AG08396 (cell line): ENCODE data around the gene CCDC136.

Source experiments
- DNase-seq: peaks from one replicate; pipeline ENCODE4 v3.0.0; 2012; ENCODE audit warnings: low spot score, mixed read lengths

The CCDC136 gene

DNA sequence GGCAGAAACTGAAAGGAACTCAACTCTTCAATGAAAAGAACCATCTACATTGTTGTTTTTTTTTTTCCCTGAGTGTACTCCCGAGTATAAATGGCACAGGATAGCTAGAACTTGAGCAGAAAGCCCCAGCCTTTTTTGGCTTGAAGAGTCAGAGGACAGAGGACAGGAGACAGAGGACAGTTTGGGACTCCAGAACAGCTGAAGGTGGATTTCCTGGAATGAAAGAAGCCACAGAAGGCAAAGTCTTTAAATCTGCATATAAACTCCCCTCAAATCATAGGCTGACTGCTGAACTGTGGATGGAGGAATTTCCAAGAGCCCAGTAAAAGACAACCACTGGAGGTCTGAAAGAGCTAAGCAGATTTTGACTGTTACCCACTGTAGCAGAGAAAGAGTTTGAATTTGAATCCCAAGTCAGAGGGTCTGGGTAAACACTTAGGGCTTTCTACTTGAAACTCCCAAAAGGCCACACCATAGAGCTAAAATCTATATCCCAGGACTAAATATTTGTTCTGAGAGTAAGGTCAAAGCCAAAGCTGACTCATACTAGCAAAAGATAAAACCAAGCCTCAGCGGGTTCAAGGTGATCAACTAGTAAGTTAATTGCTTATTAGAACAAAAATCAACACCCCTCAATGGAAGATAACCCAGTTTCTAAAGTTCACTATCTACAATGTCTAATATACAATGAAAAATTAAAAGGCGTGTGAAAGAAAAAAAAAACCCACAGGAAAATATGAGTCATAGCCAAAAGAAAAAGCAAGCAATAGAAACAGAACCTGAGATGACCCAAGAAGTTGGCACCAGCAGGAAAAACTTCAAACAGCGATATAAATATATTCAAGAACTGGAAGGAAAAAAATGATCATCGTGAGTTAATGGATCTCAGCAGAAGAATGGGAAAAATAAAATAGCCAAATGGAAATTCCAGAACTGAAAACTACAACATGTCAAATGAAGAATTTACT, 14.3 kb upstream of the CCDC136 start:
- DNase-seq, result no peak

DNA sequence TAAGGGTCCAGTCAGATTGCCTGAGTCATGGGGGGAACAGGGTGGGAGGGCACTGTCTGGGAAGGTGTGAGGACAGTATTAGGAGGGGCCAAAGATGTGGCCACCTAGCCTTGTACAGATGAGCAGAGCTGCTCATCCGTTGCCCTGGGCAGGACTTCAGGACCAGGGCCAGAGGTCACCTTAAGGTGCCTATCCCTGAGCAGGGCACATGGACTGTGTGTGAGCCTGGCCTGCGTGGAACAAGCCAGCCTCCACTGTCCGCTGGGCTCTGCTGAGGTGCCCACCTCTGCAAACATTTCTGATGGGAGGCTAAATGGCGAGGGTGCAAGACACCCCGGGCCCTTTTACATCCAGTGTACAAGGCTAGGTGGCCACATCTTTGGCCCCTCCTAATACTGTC, 12.8 kb upstream of the CCDC136 start:
- DNase-seq, result no peak

DNA sequence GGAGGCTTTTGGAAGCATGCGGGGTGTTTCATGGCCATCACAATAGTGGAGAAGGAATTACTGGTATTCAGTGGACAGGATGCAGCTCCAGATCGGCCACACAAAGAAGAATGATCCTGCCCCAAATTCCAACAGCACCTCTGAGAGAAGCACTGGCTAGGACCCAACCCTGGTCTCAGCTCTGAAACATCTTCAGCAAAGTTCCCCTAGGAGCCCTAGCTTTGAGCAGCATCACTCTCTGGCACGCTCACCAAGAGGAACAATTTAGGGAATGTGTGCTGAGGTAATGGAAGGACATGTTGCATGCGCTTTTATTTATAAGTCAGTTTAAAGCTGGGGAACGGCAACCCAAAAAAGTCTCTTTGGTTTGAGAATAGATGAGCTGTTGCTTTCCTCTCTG, 10.6 kb upstream of the CCDC136 start:
- peak; percentile 76 for DNase-seq

DNA sequence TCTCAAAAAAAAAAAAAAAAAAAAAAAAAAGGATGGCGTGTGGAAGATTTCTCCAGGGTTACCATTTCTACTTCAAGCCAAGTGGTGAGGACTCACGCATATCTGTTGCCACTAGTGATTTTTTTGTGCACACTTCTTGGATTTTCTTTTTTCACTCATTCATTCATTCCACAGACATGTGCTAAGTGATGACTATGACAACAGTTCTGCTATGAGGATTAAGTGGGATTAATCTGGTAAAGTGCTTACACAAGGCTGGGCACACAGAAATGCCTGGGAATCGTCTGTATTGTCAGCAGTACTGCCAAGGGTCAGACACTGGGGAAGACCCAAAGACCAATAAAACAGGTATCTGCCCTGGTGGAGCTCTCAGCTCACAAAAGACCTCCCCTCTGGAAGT, 9.9 kb upstream of the CCDC136 start:
- no peak for DNase-seq

DNA sequence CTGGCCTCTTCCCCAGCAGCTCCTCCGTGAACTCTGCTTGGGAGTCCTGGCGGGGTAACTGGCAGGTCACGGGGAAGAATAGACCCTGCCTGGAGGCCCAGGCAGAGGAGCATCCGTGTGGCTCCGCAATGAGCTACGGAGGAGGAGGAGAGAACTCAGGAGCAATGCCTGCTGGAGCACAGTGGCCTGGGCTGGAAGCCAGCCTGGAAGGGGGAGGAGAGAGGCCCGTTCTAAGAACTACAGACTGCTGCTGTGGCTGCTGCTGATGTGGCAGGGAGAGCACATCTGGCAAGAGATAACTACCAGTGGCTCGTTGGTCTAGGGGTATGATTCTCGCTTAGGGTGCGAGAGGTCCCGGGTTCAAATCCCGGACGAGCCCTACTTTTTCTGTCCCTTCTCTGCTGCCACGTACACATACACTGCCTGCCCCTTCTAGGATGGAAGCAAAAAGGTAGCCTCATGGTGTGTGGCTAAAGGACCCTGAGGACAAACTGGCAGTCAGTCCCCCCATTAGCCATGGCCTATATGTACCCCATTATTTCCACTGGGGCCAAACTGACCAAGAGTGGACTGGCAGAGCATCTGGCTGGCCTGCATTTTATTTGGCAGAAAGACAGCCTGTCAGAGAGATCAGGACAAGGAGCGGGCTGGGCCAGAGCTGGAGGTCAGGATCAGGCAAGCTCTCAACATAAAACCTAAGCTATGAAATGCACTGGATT, 8.5 kb upstream of the CCDC136 start:
- DNase-seq, result peak; percentile 80

DNA sequence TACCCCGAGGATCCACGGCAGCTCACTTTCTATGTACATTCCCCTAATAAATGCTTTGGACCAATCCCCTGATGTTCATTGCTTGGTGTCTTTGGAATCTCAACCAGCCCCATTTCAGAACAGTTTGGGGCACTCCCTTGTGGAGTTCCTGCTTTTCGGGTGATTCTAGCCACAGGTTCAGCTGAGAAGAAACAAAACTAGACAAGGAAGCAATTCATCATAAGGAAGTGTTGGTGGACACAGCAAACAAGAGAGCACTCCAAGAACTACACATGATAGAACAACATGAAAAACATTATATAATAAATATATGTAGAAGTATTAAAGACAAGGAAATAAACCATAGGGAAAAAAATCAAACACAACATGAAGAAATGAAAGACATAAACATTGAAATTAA, 6.0 kb upstream of the CCDC136 start:
- no peak for DNase-seq

DNA sequence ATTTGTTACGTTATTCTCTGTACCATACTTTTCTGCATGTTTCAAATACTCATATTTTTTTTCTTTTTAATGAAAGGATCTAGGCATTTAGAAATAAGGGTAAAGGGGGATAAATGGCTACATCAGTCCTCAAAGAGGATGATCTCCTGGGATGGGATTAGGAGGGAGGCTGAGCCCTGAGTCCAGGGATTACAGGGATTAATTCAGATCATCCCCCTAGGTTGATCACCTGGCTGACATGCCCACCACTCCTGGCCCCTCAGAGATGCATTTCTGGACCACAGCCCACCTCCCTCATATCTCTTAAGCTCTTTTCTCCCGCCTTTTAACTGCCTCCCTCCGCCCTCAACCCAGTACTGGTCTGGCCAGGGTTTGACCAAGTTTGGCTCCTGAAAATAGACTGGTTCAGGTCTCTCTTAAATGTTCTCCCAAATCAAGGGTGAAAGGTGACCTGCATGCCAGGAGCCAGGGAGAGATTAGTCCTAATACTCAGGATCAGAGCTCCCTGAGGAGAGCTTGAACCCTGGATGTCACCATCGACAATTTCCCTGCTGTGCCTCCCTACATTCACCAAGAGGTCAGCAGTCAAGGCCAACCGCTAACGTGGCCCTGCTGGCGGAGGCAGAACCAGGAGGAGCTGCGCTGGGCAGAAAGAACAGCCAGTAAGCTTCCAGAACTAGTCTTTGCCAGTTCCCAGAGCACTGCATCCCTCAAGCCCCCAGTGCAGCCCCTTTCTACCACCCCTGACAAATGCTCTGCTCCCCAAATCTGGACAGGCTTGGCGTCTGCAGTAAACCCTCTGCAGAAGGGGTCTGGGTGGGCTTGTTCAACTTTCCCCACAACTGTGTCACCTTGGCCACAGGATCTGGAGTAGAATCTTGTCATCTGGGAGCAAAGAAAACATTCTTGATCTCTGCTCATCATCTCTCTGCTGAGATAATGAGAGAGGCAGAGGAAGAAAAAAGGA, 3.0 kb upstream of the CCDC136 start:
- no peak for DNase-seq

DNA sequence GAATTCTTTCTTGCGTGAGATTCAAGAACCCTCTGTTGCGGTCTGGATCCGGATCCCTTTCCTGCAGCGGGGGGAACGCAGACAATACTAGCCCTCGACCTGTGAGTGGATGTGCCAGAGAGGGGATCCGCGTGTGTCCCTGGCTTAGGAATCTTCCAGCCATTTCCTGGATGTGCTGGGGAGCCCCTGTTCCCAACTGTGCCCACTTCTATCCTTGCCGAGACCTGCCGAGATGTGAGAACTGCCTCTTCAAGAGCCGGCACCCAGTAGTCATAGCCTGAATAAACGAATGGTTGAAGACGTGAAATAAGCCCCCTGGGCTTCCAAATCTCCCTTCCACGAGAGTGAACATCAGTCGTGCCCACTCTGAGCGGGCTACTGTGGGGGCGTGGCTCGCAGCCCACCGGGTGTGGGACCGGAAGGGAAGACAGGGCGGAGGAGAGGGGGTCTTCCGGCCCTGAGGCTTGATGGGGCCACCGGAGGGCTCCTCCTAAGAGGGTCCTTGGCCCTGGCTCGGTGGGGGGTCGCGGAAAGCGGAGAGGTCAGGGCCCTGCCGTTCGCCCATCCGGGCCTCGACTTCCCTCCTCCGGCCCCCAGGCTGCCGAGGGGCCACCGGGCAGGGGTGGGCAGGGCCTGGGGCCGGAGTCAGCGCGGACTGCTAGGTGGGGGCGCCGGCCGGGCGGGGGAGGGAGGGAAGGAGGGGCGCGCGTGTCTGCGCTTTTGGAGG, 1.3 kb upstream of the CCDC136 start:
- no peak for DNase-seq

DNA sequence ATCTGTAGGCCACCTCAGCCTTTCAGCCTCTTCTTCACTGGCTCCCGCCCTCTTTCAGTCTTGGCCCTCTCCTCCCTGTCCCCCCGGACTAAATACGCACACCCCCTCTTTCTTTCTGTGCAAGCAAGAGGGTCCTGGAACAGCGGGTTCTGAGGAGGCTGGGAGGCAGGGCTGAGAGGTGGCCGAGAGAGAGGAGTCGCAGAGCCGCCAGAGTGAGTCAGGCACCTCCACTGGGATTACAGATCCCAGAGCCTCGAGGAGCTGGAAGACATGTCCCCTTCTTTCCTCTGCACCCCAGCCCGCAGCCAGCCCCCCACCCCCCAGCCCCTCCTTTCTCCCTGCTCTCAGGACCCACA, 182 bp downstream of the CCDC136 start:
- DNase-seq, result peak; percentile 68

DNA sequence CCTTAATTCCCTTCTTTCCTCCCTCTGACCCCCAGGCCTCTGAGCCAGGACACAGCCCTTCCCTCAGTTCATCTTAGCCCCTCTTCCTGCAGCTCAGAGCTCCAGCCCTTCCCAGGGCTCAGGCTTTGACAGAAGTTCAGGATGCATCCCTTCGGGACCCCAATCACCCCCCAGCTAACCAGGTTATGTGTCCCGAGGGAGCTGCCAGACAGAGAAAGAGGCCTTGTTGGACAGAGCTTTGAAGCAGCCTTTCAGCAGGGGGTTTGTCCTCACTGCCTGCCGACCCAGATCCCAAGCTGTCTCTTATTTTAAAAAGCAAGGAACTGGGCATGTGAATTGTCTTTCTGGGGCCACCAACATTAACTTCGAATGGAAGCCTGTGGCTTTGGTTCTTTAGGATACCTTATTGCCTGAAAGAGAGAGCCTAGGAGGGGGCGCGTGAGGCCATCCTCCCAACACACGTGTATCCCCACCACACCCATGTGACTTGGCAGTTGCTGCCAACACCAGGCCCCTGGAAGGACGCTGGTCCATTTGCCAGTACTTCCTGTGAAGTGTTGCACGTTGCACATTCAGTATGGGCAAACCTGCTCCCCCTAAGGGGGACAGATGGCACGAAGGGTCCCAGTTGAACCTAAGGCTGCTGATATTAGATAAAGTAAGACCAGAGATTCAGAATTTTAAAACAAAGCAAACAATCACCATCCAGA, 858 bp downstream of the CCDC136 start:
- DNase-seq, result no peak

DNA sequence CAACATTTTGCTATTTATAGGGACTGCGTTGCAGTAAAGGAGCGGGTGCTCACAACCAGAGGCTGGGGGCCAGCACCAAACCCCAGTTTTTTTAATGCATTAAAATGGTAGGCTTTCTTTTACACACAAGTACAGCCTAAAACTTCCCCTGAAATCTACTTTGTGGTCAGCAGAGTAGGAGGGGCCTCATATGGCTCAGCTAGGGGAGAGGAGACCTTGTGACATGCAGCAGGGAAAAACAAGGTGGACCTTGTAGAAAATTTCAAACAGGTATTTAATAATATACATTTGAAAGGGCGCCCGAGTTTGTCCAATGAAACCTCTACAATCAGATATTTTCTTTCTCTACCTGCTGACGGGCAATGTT, 1.4 kb downstream of the CCDC136 start:
- no peak for DNase-seq

DNA sequence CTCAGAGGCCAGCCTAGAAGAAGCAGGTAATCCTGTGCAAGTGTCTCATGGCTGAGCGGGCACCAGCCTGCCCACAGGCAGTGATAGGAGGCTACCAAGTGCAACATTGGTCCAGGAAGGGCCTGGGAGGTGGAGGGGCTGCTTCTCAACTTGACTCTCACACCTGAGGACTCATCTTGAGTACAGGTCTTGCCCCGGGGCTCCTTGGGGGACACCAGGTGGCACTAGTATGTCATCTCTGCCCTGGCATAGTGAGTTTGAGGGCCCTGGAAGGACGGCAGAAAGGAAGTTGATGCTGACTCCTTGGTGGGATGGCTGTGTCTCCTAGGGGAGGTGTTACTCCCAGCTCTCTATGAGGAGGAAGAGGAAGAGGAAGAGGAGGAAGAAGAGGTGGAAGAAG, 2.3 kb downstream of the CCDC136 start:
- DNase-seq, result no peak

DNA sequence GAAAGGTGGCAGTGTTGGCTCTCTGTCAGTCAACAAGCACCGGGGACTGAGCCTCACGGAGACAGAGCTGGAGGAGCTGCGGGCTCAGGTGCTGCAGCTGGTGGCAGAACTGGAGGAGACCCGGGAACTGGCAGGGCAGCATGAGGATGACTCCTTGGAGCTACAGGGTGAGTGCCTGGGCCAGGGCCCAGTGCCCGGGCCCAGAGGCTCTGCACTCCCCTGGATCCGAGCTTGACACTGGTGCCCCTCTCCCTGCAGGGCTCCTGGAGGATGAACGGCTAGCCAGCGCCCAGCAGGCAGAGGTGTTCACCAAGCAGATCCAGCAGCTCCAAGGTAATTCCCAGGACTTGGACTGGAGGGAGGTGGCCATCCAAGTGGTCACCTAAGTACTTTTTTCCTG, 2.7 kb downstream of the CCDC136 start:
- no peak for DNase-seq

DNA sequence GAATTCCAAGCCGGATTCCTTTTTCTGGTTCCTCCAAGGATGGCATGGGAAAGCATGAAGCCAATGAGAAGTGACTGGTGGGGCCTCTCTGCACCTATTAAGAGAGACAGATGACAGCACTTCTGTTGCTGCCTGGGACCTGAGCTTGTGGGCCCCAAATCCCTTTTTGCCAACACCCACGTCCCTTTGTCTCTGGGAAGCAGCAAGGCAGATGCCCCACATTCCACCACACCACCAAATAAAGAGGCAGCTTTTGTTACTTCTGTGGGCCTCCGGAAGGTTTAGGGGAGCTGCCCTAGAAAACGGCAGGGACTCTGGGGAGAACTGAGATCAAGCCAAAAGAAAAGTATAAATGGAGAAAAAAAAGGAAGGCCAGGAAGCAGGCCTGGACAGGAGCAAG, 3.4 kb downstream of the CCDC136 start:
- DNase-seq, result no peak

DNA sequence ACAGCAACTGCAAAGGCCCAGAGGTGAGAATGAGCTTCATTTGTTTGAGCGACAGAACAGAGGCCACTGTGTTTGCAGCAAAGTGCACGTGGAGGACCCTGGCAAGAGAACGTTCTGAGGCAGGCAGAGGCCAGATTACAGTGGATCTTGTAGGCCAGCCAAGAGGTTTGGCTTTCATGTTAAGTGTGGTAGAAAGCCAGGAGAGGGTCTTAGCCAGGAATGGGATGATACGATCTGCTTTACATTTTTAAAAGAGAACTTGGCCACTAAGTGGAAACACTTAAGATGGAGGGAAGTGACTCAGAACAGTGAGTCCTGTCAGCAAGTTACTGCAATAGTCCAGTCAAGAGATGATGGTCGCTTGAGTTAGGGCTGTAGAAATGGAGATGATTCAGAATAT, 4.6 kb downstream of the CCDC136 start:
- DNase-seq, result peak; percentile 72

DNA sequence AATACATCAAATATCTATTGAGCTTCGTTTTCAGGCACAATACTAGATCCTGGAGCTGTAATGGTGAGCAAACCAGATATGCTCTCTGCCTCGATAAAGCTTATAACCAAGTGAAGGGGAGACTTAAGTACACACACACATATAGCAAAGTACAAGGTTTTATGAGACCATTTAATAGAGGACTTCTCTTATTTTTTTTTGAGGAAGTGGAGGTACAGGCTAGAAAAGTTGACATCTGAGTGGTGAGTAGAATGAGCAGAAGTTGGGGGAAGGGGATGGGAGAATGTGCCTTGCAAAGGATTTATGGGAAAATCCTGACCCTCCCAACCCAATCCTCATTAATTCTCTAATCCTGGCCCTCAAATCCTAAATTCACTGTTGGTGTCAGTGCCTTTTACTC, 7.7 kb downstream of the CCDC136 start:
- no peak for DNase-seq

DNA sequence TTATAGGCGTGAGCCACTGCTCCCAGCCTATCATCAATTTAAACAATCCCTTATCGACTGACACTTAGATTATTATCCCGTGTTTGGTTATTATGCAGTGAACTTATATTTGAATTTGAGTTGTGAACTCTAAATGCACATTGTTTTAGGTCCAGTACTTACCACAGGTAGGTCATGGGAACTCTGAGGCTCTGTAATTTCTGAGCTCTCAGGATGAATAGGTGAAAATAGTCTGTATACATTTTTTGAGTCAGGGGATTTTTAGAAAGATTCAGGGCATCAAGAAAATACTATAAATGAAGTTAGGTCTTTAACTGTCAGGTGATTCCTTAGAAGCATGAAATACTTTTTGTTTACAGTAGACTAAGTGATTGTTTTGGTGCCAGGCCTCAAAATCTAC, 8.8 kb downstream of the CCDC136 start:
- DNase-seq, result no peak

DNA sequence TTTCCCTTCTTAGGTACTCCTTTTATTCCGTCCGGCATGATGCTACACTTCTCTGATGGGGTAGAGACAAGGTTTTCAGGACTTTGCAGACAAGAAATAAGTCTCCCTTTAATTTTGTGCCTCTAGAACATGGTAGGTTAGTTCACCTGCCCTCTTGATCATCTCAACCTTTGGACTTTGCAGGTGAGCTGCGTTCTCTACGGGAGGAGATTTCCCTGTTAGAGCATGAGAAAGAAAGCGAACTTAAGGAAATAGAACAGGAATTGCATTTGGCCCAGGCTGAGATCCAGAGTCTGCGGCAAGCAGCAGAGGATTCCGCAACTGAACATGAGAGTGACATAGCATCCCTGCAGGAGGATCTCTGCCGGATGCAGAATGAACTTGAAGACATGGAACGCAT, 9.2 kb downstream of the CCDC136 start:
- DNase-seq, result no peak

DNA sequence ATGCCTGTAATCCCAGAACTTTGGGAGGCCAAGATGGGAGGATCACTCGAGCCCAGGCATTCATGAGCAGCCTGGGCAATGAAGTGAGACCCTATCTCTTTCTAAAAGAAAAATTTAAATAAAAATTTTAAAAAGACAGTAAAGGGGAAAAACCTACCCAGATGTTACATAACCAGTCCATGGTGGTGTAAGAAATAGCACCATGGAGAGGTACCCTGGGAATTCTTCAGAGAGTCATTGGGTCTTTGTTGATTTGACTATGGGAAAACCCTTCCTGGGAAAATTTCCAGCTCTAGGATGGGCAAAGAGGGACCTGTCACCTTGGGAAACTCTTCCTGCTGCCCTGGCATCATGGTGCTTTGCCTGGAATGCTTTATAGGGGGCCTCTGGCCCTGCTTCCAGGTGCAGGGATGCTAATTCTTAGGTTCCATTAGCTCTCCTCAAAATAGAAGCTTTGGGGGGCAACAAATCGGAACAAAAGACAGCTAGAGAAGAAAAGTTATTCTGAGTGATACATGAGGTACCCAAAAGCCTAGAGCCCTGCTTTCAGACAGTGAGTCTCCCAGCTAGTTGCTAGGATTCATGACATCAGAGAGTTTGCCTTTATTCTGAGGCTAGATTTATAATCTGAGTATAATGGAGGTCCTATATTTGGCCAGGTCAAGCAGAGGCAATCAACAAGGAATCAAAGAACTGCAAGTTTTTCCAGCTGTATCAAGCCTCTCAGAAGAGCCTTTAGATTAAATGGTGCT, 10.1 kb downstream of the CCDC136 start:
- DNase-seq, result no peak

DNA sequence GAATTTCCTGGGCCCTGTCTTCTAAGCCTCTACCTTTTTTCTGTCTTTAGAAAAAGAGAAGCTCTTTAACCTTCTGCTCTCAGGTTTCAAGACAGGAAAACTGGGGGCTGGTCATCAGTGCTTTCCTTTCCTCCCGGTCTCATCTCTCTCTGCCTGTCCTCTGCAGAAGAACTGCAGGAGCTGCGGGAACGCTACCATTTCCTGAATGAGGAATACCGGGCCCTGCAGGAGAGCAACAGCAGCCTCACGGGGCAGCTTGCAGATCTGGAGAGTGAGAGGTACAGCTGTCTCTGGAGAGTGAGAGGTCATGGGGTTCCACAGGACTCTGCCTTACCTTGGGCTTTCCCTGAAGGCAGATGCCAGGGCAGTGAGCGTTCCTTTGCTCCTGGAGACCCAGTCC, 12.7 kb downstream of the CCDC136 start:
- DNase-seq, result no peak
